Stimulated activated CD4-positive, alpha-beta T cell treated with anti-CD3 and anti-CD28 coated beads, Interleukin-4, amount 100 ng/mL, for 4 hours (primary cell): ENCODE data around the gene TRA2B.
A peak's percentile ranks its signal among the peaks of the same experiment; 100 is the strongest.

Experiments
- DNase-seq, 2 experiments: peaks; one replicate each; pipeline ENCODE4 v3.0.0-alpha.2; 2020

Gene TRA2B

GRCh38 chr3:185949515-185949914 lies 11.7 kb upstream of the TRA2B start:
- DNase-seq: no peak

- no peak for DNase-seq
Measured at GRCh38 chr3:185948292-185948691, 10.5 kb upstream of the TRA2B start.

- DNase-seq: no peak
Measured at GRCh38 chr3:185943760-185944106, 5.9 kb upstream of the TRA2B start.

- peak; percentile 73 to 77 for DNase-seq
Measured at GRCh38 chr3:185942907-185943759, 5.3 kb upstream of the TRA2B start.

- no peak for DNase-seq
Measured at GRCh38 chr3:185942396-185942795, 4.6 kb upstream of the TRA2B start.

- DNase-seq: no peak
Measured at GRCh38 chr3:185940951-185941350, 3.1 kb upstream of the TRA2B start.

GRCh38 chr3:185939721-185940120 lies 1.9 kb upstream of the TRA2B start:
- no peak for DNase-seq

GRCh38 chr3:185936814-185937688 lies 763 bp downstream of the TRA2B start:
- peak; percentile 81 to 83 for DNase-seq

- DNase-seq: no peak
Measured at GRCh38 chr3:185936273-185936629, 1.6 kb downstream of the TRA2B start.

- no peak for DNase-seq
Measured at GRCh38 chr3:185935465-185936272, 2.1 kb downstream of the TRA2B start.

GRCh38 chr3:185934767-185935464 lies 2.9 kb downstream of the TRA2B start:
- DNase-seq: no peak

GRCh38 chr3:185934174-185934557 lies 3.6 kb downstream of the TRA2B start:
- no peak for DNase-seq

GRCh38 chr3:185933374-185934173 lies 4.2 kb downstream of the TRA2B start:
- DNase-seq: no peak

- DNase-seq: no peak
Measured at GRCh38 chr3:185931777-185932612, 5.8 kb downstream of the TRA2B start.

- no peak for DNase-seq
Measured at GRCh38 chr3:185930393-185931107, 7.3 kb downstream of the TRA2B start.

- DNase-seq: no peak
Measured at GRCh38 chr3:185929192-185930151, 8.3 kb downstream of the TRA2B start.

GRCh38 chr3:185928496-185928895 lies 9.3 kb downstream of the TRA2B start:
- no peak for DNase-seq

GRCh38 chr3:185927501-185928200 lies 10.2 kb downstream of the TRA2B start:
- no peak for DNase-seq
